Epithelial cell of esophagus (primary cell): ENCODE measurements around the gene SH2D1A.
"Not testable (repeated sequence)": the region's sequence is repeated elsewhere in the genome, so short reads cannot be mapped to it uniquely, and the experiment has no call there.

Source experiments
- DNase-seq: peaks from one replicate; pipeline ENCODE4 v3.0.0; 2010; ENCODE audit warnings: low read depth
- H3K4me3 ChIP-seq: 2 replicates; pipeline ENCODE4 v1.5.1; 2011; ENCODE audit warnings: mild to moderate bottlenecking, low read length, control low read depth
- TF ChIP-seq, protein P1 (sequence below): IDR thresholded peaks from 2 replicates; pipeline ENCODE4 v1.5.1; 2011; ENCODE audit warnings: low read depth, mild to moderate bottlenecking, low read length, control low read depth, inconsistent platforms; ENCODE audit not compliant: insufficient read depth; ENCODE audit errors: missing control alignments

Gene SH2D1A

DNA sequence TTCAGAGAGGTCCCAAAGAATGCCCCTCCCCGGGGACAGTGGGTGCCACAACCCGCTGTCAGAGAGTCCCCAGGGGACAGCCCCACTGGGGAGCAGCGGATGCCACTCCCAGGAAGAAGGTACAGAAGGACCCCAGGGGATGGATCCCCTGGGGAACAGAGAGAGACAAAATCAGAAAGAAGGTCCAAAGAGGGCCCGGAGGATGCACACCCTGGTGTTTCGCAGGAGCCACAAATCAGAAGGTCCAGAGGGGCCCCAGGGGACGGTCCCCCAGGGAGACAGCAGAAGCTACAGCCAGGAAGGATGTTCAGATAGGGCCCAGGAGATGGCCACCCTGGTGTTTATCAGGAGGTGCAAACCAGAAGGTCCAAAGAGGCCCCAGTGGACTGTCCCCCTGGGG lies 12.5 kb upstream of the SH2D1A start:
- DNase-seq, result no peak
- TF ChIP-seq, protein P1, sequence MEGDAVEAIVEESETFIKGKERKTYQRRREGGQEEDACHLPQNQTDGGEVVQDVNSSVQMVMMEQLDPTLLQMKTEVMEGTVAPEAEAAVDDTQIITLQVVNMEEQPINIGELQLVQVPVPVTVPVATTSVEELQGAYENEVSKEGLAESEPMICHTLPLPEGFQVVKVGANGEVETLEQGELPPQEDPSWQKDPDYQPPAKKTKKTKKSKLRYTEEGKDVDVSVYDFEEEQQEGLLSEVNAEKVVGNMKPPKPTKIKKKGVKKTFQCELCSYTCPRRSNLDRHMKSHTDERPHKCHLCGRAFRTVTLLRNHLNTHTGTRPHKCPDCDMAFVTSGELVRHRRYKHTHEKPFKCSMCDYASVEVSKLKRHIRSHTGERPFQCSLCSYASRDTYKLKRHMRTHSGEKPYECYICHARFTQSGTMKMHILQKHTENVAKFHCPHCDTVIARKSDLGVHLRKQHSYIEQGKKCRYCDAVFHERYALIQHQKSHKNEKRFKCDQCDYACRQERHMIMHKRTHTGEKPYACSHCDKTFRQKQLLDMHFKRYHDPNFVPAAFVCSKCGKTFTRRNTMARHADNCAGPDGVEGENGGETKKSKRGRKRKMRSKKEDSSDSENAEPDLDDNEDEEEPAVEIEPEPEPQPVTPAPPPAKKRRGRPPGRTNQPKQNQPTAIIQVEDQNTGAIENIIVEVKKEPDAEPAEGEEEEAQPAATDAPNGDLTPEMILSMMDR, result no peak
- no peak overlapping the region for H3K4me3 ChIP-seq

DNA sequence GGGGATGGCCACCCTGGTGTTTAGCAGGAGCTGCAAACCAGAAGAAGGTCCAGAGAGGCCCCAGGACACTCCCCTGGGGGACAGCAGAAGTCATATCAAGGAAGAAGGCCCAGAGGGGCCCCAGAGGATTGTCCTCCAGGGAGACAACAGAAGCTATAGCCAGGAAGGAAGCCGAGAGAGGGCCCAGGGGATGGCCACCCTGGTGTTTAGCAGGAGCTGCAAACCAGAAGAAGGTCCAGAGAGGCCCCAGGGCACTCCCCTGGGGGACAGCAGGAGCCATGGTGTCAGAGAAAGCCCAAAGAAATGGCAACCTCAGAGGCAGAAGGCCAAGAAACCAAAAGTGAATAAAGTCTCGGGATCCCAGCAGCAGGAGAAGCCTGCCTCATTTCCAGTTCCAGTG lies 11.8 kb upstream of the SH2D1A start:
- not testable (repeated sequence) for H3K4me3 ChIP-seq, DNase-seq

DNA sequence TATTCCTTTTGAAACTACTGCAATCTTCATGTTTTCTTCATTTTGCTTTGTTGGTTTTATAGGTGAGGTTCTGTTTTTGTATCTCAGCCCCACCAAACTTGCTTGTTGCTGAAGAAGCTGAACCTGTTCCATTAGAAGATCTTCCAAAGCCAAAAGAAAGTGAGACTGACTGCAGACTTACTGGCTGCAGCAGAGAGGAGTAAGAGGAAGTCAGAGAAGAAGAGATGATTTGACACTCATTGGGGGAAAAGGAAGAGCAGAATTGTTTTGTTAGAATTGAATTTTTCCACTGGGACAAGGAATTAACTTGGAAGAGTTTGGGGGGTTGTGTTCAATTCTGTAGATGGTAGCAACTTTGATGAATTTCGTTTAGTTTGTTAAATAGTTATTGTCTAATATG lies 10.8 kb upstream of the SH2D1A start:
- no peak overlapping the region for H3K4me3 ChIP-seq
- TF ChIP-seq, protein P1, result no peak
- no peak for DNase-seq

DNA sequence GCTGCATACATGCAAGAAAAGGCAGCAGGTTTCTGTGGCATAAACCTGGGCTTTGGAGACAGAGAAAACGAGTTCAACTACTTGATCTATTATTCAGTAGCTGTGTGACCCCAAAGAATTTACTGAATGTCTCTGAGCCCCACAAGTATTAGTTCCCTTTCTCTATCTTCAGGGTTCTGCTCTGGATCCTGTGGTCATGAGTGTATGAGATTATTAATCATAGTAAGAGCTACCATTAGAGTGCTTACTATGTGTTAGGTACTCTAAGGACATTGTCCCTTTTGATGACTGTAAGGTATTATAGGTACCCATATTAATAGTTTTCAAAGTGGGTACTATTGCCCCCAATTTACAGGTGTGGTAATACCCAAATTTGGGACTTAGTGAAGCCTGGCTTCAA lies 8.4 kb upstream of the SH2D1A start:
- DNase-seq, result no peak
- no peak overlapping the region for H3K4me3 ChIP-seq
- TF ChIP-seq, protein P1, result no peak

DNA sequence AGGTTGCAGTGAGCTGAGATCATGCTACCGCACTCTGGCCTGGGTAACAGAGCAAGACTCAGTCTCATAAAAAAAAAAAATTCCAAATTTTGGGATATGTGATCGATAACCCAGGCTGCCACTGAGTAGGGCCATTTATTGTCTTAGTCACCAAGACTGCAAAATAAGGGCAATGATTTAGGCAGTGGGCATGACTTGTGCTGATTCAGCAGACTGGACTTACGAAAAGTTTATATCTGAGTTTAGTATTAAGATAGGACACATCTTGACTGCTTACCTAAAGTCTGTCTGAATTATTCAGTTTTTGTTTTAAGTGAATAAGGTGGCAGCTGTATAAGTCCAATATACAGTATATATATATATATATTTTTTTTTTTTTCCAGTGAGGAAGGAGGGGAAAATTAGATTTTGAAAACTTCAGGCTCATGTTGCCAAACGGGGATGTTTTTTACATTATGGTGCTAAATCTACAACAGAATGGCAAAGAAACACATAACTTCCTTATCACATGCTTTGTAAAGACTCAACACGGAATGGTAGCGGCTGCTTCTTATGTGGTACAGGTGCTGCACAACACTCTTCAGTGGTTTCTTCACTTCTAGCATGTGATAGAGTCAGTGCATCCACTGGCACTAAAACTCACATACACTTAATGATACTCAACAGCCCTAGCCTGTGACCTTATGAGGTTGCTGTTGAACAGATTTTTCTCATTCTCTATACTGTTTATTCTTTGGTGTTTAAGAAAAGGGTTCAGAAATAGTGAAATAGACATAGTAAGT lies 7.4 kb upstream of the SH2D1A start:
- DNase-seq, result no peak
- TF ChIP-seq, protein P1, result no peak
- H3K4me3 ChIP-seq, result no peak overlapping the region

DNA sequence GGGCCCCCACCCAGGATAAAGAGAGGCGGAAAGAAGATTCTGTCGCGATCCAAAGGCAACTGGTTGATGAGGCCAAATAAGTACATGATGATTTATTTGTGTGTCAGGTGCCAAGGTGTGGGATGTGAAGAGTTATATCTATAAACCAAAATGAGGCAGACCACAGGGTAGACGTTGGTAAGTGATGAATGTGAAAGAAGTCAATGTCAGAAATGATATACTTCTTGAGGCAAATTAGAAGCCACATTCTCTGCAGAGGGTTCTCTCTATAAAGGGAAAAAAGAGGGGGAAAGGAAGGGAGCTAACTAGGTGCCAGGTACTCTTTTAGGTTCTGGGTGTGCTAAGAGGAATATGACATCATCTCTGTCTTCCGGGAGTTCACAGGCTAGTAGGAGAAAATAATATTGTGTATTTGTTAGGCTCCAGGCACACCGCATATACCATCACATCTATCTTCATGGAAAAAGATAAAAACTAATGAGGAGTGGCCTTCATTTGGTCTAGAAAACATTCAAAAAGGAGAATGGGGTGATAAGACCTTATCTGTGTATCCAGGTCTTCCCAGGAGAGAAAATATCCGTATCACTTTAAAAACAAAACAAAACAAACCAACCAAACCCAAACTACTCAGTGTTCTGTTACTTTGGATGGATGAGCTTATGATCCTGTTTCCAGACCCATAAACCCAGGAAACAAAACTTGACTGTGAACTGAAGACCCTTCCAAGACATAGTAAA lies 4.8 kb upstream of the SH2D1A start:
- DNase-seq, result no peak
- no peak overlapping the region for H3K4me3 ChIP-seq
- TF ChIP-seq, protein P1, result no peak

DNA sequence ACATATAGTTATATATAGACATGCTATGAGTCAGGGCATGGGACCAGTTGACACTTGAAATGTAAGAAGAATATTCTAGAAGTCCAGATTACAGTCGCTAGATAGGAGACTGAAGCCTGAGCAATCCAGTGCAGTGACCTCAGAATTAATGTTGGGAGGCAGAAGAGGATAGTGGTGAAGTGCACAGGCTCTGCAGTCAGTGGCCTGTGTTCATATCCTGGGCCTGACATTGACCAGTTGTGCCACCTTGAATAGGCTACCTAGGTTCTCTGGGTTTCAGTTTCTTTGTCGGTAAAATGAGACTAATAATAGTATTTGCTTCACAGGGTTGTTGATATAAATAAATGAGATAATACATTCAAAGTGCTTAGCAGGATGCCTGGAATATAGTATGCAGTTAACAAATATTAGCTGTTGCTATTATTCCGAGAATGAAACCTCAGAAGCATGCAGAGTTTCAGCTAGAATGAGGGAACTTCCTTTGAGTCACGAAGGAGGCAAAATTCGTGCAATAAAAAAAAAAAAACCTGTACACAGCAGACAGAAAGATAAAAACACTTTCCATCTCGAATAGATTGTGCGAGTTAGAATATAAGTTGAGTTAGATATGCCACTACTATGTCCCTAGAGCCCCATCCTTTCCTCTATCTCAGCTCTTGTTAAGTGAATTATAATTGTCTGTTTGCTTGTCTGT lies 4.0 kb upstream of the SH2D1A start:
- DNase-seq, result no peak
- TF ChIP-seq, protein P1, result no peak
- no peak overlapping the region for H3K4me3 ChIP-seq
